K562 (cell line): Measurements from ENCODE around the gene SLC5A5. TPM values are rescaled to one million over a fixed set of nuclear protein-coding genes. Genes with fewer than 3 reads are reported as not detected.

Experiments
- ATF7 ChIP-seq: fragments of 450-650 bp; IDR thresholded peaks from 2 replicates; pipeline ENCODE4 v1.7.1; 2014; ENCODE audit warnings: mild to moderate bottlenecking, moderate library complexity
- BCL6 ChIP-seq: fragments of 250-450 bp; sonication (Bioruptor Pico); IDR thresholded peaks from 2 replicates; pipeline ENCODE4 v1.4.0; 2020
- CREM ChIP-seq: IDR thresholded peaks from 2 replicates; pipeline ENCODE4 v1.6.1; 2014; ENCODE audit warnings: antibody characterized with exemption, low read depth
- ELF4 ChIP-seq: fragments of 450-650 bp; formaldehyde crosslinking; IDR thresholded peaks from 2 replicates; pipeline ENCODE4 v1.4.0; 2022; ENCODE audit warnings: missing genetic modification characterization
- EP300 ChIP-seq: IDR thresholded peaks from 2 replicates; pipeline ENCODE4 v1.6.1; 2012; ENCODE audit warnings: low read length, improper control_type of control experiment
- EWSR1 ChIP-seq: fragments of 450-650 bp; IDR thresholded peaks from 2 replicates; pipeline ENCODE4 v1.6.1; 2018; ENCODE audit warnings: borderline replicate concordance, mild to moderate bottlenecking, low read depth, moderate library complexity; ENCODE audit not compliant: partially characterized antibody
- FOXA3 ChIP-seq, 2 experiments: fragments of 450-650 bp in 1 of 2; sonication (generic) in 1 of 2; formaldehyde crosslinking; IDR thresholded peaks in 1 of 2; conservative IDR thresholded peaks in 1 of 2; 2 replicates each; pipeline versions ENCODE4 v1.4.0 to v1.8.0; 2020 to 2022; ENCODE audit warnings: mild to moderate bottlenecking in 2 of 2, missing genetic modification reagents in 1 of 2
- HNRNPK ChIP-seq: fragments of 200-400 bp; formaldehyde crosslinking; IDR thresholded peaks from one replicate; pipeline ENCODE4 v1.6.1; 2018; ENCODE audit warnings: mild to moderate bottlenecking, low read depth, low read length; ENCODE audit not compliant: poor library complexity, severe bottlenecking
- KDM4B ChIP-seq, 2 experiments: fragments of 450-650 bp in 1 of 2; sonication (generic) in 1 of 2; IDR thresholded peaks; 2 replicates each; pipeline ENCODE4 v1.6.1; 2016 to 2017; ENCODE audit warnings: borderline replicate concordance in 2 of 2, antibody characterized with exemption in 1 of 2, low read depth in 1 of 2, mild to moderate bottlenecking in 1 of 2
- NFYB ChIP-seq: IDR thresholded peaks from 2 replicates; pipeline ENCODE4 v1.6.1; 2011; ENCODE audit warnings: mild to moderate bottlenecking, moderate library complexity; ENCODE audit not compliant: insufficient read length; ENCODE audit errors: extremely low read depth
- OTX1 ChIP-seq: fragments of 450-650 bp; formaldehyde crosslinking; IDR thresholded peaks from 2 replicates; pipeline ENCODE4 v1.4.0; 2022; ENCODE audit warnings: mild to moderate bottlenecking
- RAD51 ChIP-seq: fragments of 450-650 bp; IDR thresholded peaks from 2 replicates; pipeline ENCODE4 v1.7.1; 2016; ENCODE audit warnings: low read depth, mild to moderate bottlenecking, borderline replicate concordance
- RBM25 ChIP-seq: fragments of 200-400 bp; formaldehyde crosslinking; IDR thresholded peaks from 2 replicates; pipeline ENCODE4 v1.6.1; 2018; ENCODE audit warnings: low read length, low read depth, moderate library complexity; ENCODE audit not compliant: severe bottlenecking
- RBM34 ChIP-seq: fragments of 200-400 bp; formaldehyde crosslinking; IDR thresholded peaks from 2 replicates; pipeline ENCODE4 v1.6.1; 2018; ENCODE audit warnings: low read length, borderline replicate concordance; ENCODE audit not compliant: insufficient read depth
- SMAD1 ChIP-seq: fragments of 150-350 bp; IDR thresholded peaks from 2 replicates; pipeline ENCODE4 v1.6.1; 2014; ENCODE audit warnings: low read length, low read depth; ENCODE audit not compliant: partially characterized antibody
- TRIM28 ChIP-seq: fragments of 450-650 bp; IDR thresholded peaks from 2 replicates; pipeline ENCODE4 v1.6.1; 2017
- ZNF217 ChIP-seq: sonication (generic); formaldehyde crosslinking; IDR thresholded peaks from 2 replicates; pipeline ENCODE4 v1.8.0; 2022; ENCODE audit warnings: mild to moderate bottlenecking, missing genetic modification reagents
- ZNF584 ChIP-seq: fragments of 200-800 bp; sonication (Bioruptor generic); IDR thresholded peaks from 2 replicates; pipeline ENCODE4 v1.6.1; 2016; ENCODE audit warnings: low read depth, mild to moderate bottlenecking, missing genetic modification characterization, missing compliant biosample characterization
- ZNF785 ChIP-seq: fragments of 250-450 bp; sonication (Bioruptor Pico); IDR thresholded peaks from 2 replicates; pipeline ENCODE4 v1.4.0; 2020; ENCODE audit warnings: mild to moderate bottlenecking
- polyA plus RNA-seq, 8 experiments: library from polyadenylated mRNA; depleted of rRNA in 4 of 8; stranded (reverse) in 5 of 8; unstranded in 3 of 8; fragments of >200 nt; fragmentation: Nextera tagmentation in 2 of 8; fragmentation: Illumina TruSeq in 1 of 8; extraction: Ambion mirVana in 2 of 8; extraction: Trizol in 1 of 8; gene quantifications; 2 replicates each; pipeline versions ENCODE4 v1.2.1 to v1.2.3, GENCODE V29; 2011 to 2014; ENCODE audit warnings: inconsistent platforms in 1 of 8, missing spikeins in 1 of 8
- total RNA-seq, 7 experiments: library from RNA; depleted of rRNA in 6 of 7; stranded (reverse); fragments of >200 nt in 6 of 7; fragmentation: Illumina TruSeq in 2 of 7; extraction: Trizol in 2 of 7; gene quantifications; 2 replicates each; pipeline versions ENCODE4 v1.2.1 to v1.2.3, GENCODE V29; 2011 to 2021; ENCODE audit warnings: low replicate concordance in 1 of 7
- TF ChIP-seq, protein P1 (sequence below): fragments of 450-650 bp; IDR thresholded peaks from 2 replicates; pipeline ENCODE4 v1.6.1; 2016; ENCODE audit warnings: low read depth, mild to moderate bottlenecking, moderate library complexity
- TF ChIP-seq, protein P2 (sequence below): fragments of 450-650 bp; conservative IDR thresholded peaks from 2 replicates; pipeline ENCODE4 v1.6.1; 2016; ENCODE audit warnings: missing genetic modification characterization, low read depth, mild to moderate bottlenecking, missing compliant biosample characterization, moderate library complexity
- TF ChIP-seq, protein P3 (sequence below): fragments of 450-650 bp; formaldehyde crosslinking; conservative IDR thresholded peaks from 2 replicates; pipeline ENCODE4 v1.4.0; 2022; ENCODE audit warnings: mild to moderate bottlenecking, missing genetic modification characterization
- TF ChIP-seq, protein P4 (sequence below), 3 experiments: fragments of 200-800 bp in 1 of 3; sonication (Bioruptor generic) in 1 of 3; sonication (generic) in 1 of 3; formaldehyde crosslinking in 1 of 3; IDR thresholded peaks; 2 replicates each; pipeline versions ENCODE4 v1.6.1 to v1.8.0; 2016 to 2022; ENCODE audit warnings: mild to moderate bottlenecking in 2 of 3, missing compliant biosample characterization in 2 of 3, missing genetic modification characterization in 2 of 3, missing genetic modification reagents in 1 of 3

The SLC5A5 gene
- total and polyA plus RNA-seq, 9 of the 15 experiments (the other 6 are each of a cell fraction or from before 2014, with no cell fraction given) = 0.10 to 0.73 (median 0.23) TPM

DNA sequence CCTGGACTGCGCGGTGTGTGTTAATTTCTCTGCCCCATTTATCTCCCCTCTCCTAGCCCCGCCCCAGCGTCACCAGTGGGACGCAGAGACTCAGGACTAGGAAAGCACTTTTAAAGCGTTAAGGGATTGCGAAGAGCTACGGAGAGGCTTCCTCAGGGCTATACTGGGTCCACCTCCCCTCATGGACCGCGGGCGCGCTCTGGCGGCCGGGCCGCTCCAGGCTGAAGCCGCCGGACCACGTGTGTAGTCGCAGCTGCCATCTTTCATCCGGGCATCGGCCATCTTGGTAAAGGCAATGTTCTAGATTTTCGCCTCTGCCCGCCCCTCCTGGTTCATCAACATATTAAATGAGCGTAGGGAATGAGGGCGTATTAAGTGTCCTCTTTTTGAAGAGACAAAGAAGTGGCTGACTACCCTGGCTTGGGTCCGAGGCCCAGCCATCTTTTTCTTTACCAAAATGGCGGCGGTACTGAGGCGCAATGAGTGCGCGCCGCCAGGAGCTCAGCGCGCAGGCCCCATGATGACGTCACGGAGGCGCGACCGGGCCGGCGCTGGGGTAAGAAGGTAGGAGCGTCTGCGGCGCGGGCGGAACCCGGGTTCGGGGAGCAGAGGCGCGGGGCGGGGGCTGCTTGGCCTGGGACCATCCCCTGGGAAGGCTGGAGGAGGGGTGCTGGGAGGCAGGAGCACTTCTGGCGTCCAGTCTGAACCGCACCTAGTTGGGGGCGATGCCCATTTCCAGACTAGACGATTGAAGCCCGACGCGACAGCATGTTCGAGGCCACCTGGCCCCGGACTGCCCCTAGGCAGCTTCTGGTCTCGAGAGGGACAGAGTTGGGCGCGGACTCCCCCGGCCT is 61.0 kb downstream of the SLC5A5 start, which contains the start of gene CCDC124 (continued):
- TF ChIP-seq RBM34 (no peak), EWSR1 (no peak), TRIM28 (peak; percentile 71; the same call in 1 of the 2 replicates), RBM25 (no peak), FOXA3 (CRISPR knock-in tag; conservative IDR thresholded peaks at IDR 0.05 in 1 of 2, IDR thresholded peaks at IDR 0.05 in 1 of 2) (peak in 1 of 2 experiments; percentile 46; a peak in 1 of 4 replicates), BCL6 (peak; percentile 93), KDM4B (IDR thresholded peaks at IDR 0.05; ENCODE audit: borderline replicate concordance in 2 of 2, low read depth in 1 of 2) (no peak; a peak in 1 of 4 replicates), EP300 (no peak; the same call in none of the 2 replicates), NFYB (no peak), ZNF785 (CRISPR knock-in tag) (no peak), RAD51 (peak; percentile 88), OTX1 (CRISPR knock-in tag) (peak; percentile 88; the same call in 1 of the 2 replicates), ZNF584 (CRISPR knock-in tag) (peak; percentile 98), SMAD1 (no peak), HNRNPK (no peak), ATF7 (peak; percentile 98), CREM (peak; percentile 99), ELF4 (CRISPR knock-in tag) (peak; percentile 29; the same call in 1 of the 2 replicates), ZNF217 (no peak)
- TF ChIP-seq, protein P1, sequence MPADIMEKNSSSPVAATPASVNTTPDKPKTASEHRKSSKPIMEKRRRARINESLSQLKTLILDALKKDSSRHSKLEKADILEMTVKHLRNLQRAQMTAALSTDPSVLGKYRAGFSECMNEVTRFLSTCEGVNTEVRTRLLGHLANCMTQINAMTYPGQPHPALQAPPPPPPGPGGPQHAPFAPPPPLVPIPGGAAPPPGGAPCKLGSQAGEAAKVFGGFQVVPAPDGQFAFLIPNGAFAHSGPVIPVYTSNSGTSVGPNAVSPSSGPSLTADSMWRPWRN = no peak
- TF ChIP-seq, protein P2, sequence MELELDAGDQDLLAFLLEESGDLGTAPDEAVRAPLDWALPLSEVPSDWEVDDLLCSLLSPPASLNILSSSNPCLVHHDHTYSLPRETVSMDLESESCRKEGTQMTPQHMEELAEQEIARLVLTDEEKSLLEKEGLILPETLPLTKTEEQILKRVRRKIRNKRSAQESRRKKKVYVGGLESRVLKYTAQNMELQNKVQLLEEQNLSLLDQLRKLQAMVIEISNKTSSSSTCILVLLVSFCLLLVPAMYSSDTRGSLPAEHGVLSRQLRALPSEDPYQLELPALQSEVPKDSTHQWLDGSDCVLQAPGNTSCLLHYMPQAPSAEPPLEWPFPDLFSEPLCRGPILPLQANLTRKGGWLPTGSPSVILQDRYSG (tag) = peak; percentile 99
- TF ChIP-seq, protein P3, sequence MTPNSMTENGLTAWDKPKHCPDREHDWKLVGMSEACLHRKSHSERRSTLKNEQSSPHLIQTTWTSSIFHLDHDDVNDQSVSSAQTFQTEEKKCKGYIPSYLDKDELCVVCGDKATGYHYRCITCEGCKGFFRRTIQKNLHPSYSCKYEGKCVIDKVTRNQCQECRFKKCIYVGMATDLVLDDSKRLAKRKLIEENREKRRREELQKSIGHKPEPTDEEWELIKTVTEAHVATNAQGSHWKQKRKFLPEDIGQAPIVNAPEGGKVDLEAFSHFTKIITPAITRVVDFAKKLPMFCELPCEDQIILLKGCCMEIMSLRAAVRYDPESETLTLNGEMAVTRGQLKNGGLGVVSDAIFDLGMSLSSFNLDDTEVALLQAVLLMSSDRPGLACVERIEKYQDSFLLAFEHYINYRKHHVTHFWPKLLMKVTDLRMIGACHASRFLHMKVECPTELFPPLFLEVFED (CRISPR knock-in tag) = 0 out of 2 replicates have a peak, but pooled peaks have one; percentile 62
- TF ChIP-seq, protein P4, sequence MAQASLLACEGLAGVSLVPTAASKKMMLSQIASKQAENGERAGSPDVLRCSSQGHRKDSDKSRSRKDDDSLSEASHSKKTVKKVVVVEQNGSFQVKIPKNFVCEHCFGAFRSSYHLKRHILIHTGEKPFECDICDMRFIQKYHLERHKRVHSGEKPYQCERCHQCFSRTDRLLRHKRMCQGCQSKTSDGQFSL (CRISPR knock-in tag; IDR thresholded peaks at IDR 0.05) = no peak
- TF ChIP-seq, protein P4 (tag; IDR thresholded peaks at IDR 0.05) = peak in 1 of 2 experiments; percentile 72; a peak in 2 of 4 replicates
